HG03039 (cell line): ENCODE measurements around the gene INO80.
A peak's percentile ranks its signal among the peaks of the same experiment; 100 is the strongest.
"Not testable (repeated sequence)": the region's sequence is repeated elsewhere in the genome, so short reads cannot be mapped to it uniquely, and the experiment has no call there.

Experiments used
- ATAC-seq: cut with Tn5 transposase; IDR thresholded peaks from one replicate; pipeline ENCODE4 v1.9.1; 2021; ENCODE audit warnings: mild to moderate bottlenecking, moderate library complexity; ENCODE audit not compliant: unreplicated experiment

The INO80 gene

GRCh38 chr15:41116116-41116961 is at the start of gene INO80:
Gene INO80, minus strand, starts transcription at chr15:41116280. Its CDS starts 19,970 bp downstream, at chr15:41096310.
- ATAC-seq, result peak; percentile 64

GRCh38 chr15:41161736-41162135 is 45.7 kb upstream of the INO80 start:
- ATAC-seq, result no peak

GRCh38 chr15:41161336-41161735 is 45.3 kb upstream of the INO80 start:
- ATAC-seq, result no peak

GRCh38 chr15:41160639-41161315 is 44.7 kb upstream of the INO80 start:
- ATAC-seq, result no peak

GRCh38 chr15:41154412-41154811 is 38.3 kb upstream of the INO80 start:
- ATAC-seq, result no peak

GRCh38 chr15:41153733-41154132 is 37.7 kb upstream of the INO80 start:
- no peak for ATAC-seq

- ATAC-seq, result no peak
Measured at GRCh38 chr15:41151451-41152005, 35.4 kb upstream of the INO80 start.

- ATAC-seq, result no peak
Measured at GRCh38 chr15:41150279-41150678, 34.2 kb upstream of the INO80 start.

GRCh38 chr15:41148065-41148464 is 32.0 kb upstream of the INO80 start:
- ATAC-seq, result no peak

GRCh38 chr15:41139619-41140018 is 23.5 kb upstream of the INO80 start:
- ATAC-seq, result no peak

- not testable (repeated sequence) for ATAC-seq
Measured at GRCh38 chr15:41139112-41139511, 23.0 kb upstream of the INO80 start.

GRCh38 chr15:41135580-41135979 is 19.5 kb upstream of the INO80 start:
- not testable (repeated sequence) for ATAC-seq

- ATAC-seq, result no peak
Measured at GRCh38 chr15:41133454-41133853, 17.4 kb upstream of the INO80 start.

GRCh38 chr15:41132094-41132493 is 16.0 kb upstream of the INO80 start:
- not testable (repeated sequence) for ATAC-seq

- no peak for ATAC-seq
Measured at GRCh38 chr15:41128174-41128902, 12.3 kb upstream of the INO80 start.

GRCh38 chr15:41125931-41126642 is 10.0 kb upstream of the INO80 start:
- no peak for ATAC-seq

- ATAC-seq, result no peak
Measured at GRCh38 chr15:41125063-41125669, 9.1 kb upstream of the INO80 start.

GRCh38 chr15:41124058-41124457 is 8.0 kb upstream of the INO80 start:
- no peak for ATAC-seq

GRCh38 chr15:41122849-41123248 is 6.8 kb upstream of the INO80 start:
- ATAC-seq, result no peak

- ATAC-seq, result no peak
Measured at GRCh38 chr15:41121951-41122350, 5.9 kb upstream of the INO80 start.
